CD4-positive, CD25-positive, alpha-beta regulatory T cell (primary cell): ENCODE measurements around the gene PRKD2. TPM values are rescaled to one million over a fixed set of nuclear protein-coding genes. Genes with fewer than 3 reads are reported as not detected.

Source experiments
- ATAC-seq, 2 donors: fragments of 150-1000 bp; cut with Tn5 transposase; one replicate each; pipeline ENCODE4 v1.10.0; 2021; ENCODE audit warnings: low read depth in 2 of 2, moderate number of reproducible peaks in 2 of 2, moderate library complexity in 1 of 2
- DNase-seq, 3 donors: peaks; one replicate each; pipeline versions ENCODE4 v3.0.0 to v3.0.0-alpha.2; 2012 to 2022; ENCODE audit warnings: mixed read lengths in 1 of 3
- H3K27ac ChIP-seq: one replicate; pipeline ENCODE4 v1.7.0; 2013; ENCODE audit warnings: mild to moderate bottlenecking, low read length; ENCODE audit not compliant: insufficient read depth, poor library complexity, severe bottlenecking
- H3K27me3 ChIP-seq: one replicate; pipeline ENCODE4 v1.7.0; 2013; ENCODE audit warnings: low read length; ENCODE audit not compliant: control insufficient read depth, insufficient read depth
- H3K36me3 ChIP-seq: one replicate; pipeline ENCODE4 v1.7.0; 2013; ENCODE audit warnings: mild to moderate bottlenecking, low read length, moderate library complexity; ENCODE audit not compliant: control insufficient read depth, insufficient read depth
- H3K4me1 ChIP-seq: 2 replicates; pipeline ENCODE4 v1.7.0; 2013; ENCODE audit warnings: mild to moderate bottlenecking, low read length; ENCODE audit not compliant: insufficient read depth, control insufficient read depth, poor library complexity, severe bottlenecking
- H3K4me3 ChIP-seq: one replicate; pipeline ENCODE4 v1.7.0; 2013; ENCODE audit warnings: low read depth, mild to moderate bottlenecking, low read length, moderate library complexity
- H3K9me3 ChIP-seq, 2 experiments: 1 replicate in 1 of 2; 2 replicates in 1 of 2; pipeline ENCODE4 v1.7.0; 2013; ENCODE audit warnings: low read length in 2 of 2, mild to moderate bottlenecking in 1 of 2, moderate library complexity in 1 of 2; ENCODE audit not compliant: control insufficient read depth in 2 of 2
- H3K27ac Mint-ChIP-seq, 3 donors: one replicate each; pipeline ENCODE4 v1.8.0; 2020 to 2022; ENCODE audit warnings: mild to moderate bottlenecking in 3 of 3, mixed read lengths in 3 of 3, moderate library complexity in 2 of 3
- H3K27me3 Mint-ChIP-seq: one replicate; pipeline ENCODE4 v1.8.0; 2022; ENCODE audit warnings: mild to moderate bottlenecking, mixed read lengths
- H3K36me3 Mint-ChIP-seq: one replicate; pipeline ENCODE4 v1.8.0; 2020; ENCODE audit warnings: mixed read lengths
- H3K4me1 Mint-ChIP-seq, 4 donors: one replicate each; pipeline ENCODE4 v1.8.0; 2020 to 2022; ENCODE audit warnings: mixed read lengths in 4 of 4, mild to moderate bottlenecking in 1 of 4
- H3K4me3 Mint-ChIP-seq, 4 donors: one replicate each; pipeline ENCODE4 v1.8.0; 2020 to 2022; ENCODE audit warnings: mild to moderate bottlenecking in 4 of 4, mixed read lengths in 4 of 4, moderate library complexity in 3 of 4
- H3K9me3 Mint-ChIP-seq, 7 donors: one replicate each; pipeline ENCODE4 v1.8.0; 2020 to 2022; ENCODE audit warnings: mixed read lengths in 7 of 7, mild to moderate bottlenecking in 3 of 7, moderate library complexity in 2 of 7
- polyA plus RNA-seq, 4 donors: library from polyadenylated mRNA; unstranded; fragments of 300-500 nt; fragmentation: Illumina TruSeq; gene quantifications; one replicate each; pipeline ENCODE4 v1.2.3, GENCODE V29; 2021
- total RNA-seq: library from RNA; stranded (reverse); gene quantifications from one replicate; pipeline ENCODE4 v1.2.3, GENCODE V29; 2022

The PRKD2 gene
- total and polyA plus RNA-seq, 5 donors from 2014 or later: 37.0 to 171 (median 46.7) TPM

- Histone ChIP-seq H3K27ac (peak within 1 kb of the TSS; percentile 65), H3K27me3 (no peaks in the 10 kb centered on the region), H3K4me3 (peak within 1 kb of the TSS; percentile 73), H3K9me3 (no peaks in the 10 kb centered on the region), H3K4me1 (peaks cover 46% of the 10 kb centered on the region), H3K36me3 (no peaks in the 10 kb centered on the region)
- Mint-ChIP-seq H3K27ac (peak within 1 kb of the TSS; percentile 92 to 95 (median 94)), H3K36me3 (peaks cover 9% of the 10 kb centered on the region), H3K4me1 (peaks cover 0 to 58% (median 41%) of the 10 kb centered on the region in 4 donors), H3K27me3 (peaks cover 5% of the 10 kb centered on the region), H3K4me3 (peak within 1 kb of the TSS; percentile 90 to 97 (median 95)), H3K9me3 (peaks cover 0 to 2% (median 0%) of the 10 kb centered on the region in 7 donors)
- peak; percentile 67 to 74 for ATAC-seq
- DNase-seq: peak; percentile 44 to 66 (median 57)
Measured at GRCh38 chr19:46746281-46747057, 29.6 kb upstream of the PRKD2 start, which contains the start of gene STRN4. STRN4 (minus strand) TSS chr19:46746450; CDS start chr19:46746430, 20 bp downstream.

DNA sequence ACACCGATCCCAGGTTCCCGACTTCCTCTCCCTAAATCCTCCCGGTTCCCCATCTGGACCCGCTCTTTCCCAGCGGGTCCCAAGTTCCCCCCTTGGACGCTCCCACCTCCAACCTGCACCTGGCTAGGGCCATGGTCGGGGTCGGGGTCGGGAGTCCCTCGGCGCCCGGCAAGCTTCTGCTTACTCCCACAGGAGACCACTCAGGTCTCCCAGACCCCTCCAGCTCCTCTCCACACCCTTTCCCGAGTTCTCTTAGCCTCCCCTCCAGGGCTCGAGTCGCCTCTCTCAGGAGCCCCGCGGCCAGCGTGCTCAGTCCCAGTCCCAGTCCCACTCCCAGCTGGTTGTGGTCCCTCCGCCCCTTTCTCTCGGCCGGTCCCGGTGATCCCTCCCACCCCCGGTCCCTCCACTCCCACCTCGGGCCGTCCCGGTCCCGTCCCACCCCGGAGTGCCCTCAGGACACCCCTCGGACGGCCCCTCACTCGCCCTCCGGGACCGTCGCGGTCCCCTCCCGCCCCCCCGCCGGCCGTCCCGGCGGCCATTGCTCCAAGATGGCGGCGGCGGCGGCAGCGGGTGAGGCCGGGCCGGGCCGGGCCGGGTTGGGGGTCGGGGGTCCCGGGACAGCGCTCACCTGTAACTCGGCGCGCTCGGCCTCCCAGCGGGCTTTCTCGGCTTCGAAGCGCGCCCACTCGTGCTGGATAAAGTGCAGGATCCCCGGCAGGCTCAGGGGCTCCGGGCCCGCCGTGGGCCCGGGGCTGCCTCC lies 28.8 kb upstream of the PRKD2 start, which contains the start of gene FKRP:
FKRP (plus strand) TSS at position 537 of the 760 bp plus-strand sequence. CDS start 9,394 bp downstream, outside the sequence.
- Mint-ChIP-seq H3K27me3 (peaks cover 5% of the 10 kb centered on the region), H3K4me3 (peak within 1 kb of the TSS; percentile 90 to 97 (median 95)), H3K27ac (peak within 1 kb of the TSS; percentile 92 to 95 (median 94)), H3K4me1 (peaks cover 2 to 65% (median 46%) of the 10 kb centered on the region in 4 donors), H3K9me3 (peaks cover 0 to 2% (median 0%) of the 10 kb centered on the region in 7 donors), H3K36me3 (peaks cover 7% of the 10 kb centered on the region)
- peak; percentile 47 to 54 for ATAC-seq
- peak in 2 of 3 donors; percentile 24 to 32 for DNase-seq
- peak within 1 kb of the TSS; percentile 73 for H3K4me3 ChIP-seq
- H3K36me3 ChIP-seq: peaks cover 2% of the 10 kb centered on the region
- no peaks in the 10 kb centered on the region for H3K27me3 ChIP-seq
- H3K9me3 ChIP-seq: no peaks in the 10 kb centered on the region
- H3K4me1 ChIP-seq: peaks cover 46% of the 10 kb centered on the region
- H3K27ac ChIP-seq: peak within 1 kb of the TSS; percentile 65

- H3K9me3 Mint-ChIP-seq: peaks cover 0 to 2% (median 0%) of the 10 kb centered on the region in 7 donors
- peak overlapping the region; percentile 51 for H3K27ac ChIP-seq
- peak overlapping the region; percentile 73 for H3K4me3 ChIP-seq
- no peak for DNase-seq
- H3K4me1 Mint-ChIP-seq: peaks cover 8 to 71% (median 51%) of the 10 kb centered on the region in 4 donors
- H3K36me3 ChIP-seq: peaks cover 2% of the 10 kb centered on the region
- no peak for ATAC-seq
- peaks cover 5% of the 10 kb centered on the region for H3K27me3 Mint-ChIP-seq
- H3K27ac Mint-ChIP-seq: peak overlapping the region; percentile 91 to 95 (median 92)
- H3K9me3 ChIP-seq: no peaks in the 10 kb centered on the region
- H3K4me3 Mint-ChIP-seq: peak overlapping the region; percentile 90 to 96 (median 92)
- peaks cover 5% of the 10 kb centered on the region for H3K36me3 Mint-ChIP-seq
- no peaks in the 10 kb centered on the region for H3K27me3 ChIP-seq
- peaks cover 46% of the 10 kb centered on the region for H3K4me1 ChIP-seq
Measured at GRCh38 chr19:46745030-46745429, 28.1 kb upstream of the PRKD2 start.

- Mint-ChIP-seq H3K9me3 (peaks cover 0 to 2% (median 0%) of the 10 kb centered on the region in 7 donors), H3K4me3 (peak overlapping the region; percentile 90 to 96 (median 92)), H3K27ac (peak overlapping the region; percentile 80 to 92 (median 91)), H3K4me1 (peaks cover 8 to 78% (median 56%) of the 10 kb centered on the region in 4 donors), H3K27me3 (peaks cover 5% of the 10 kb centered on the region), H3K36me3 (peaks cover 5% of the 10 kb centered on the region)
- peaks cover 2% of the 10 kb centered on the region for H3K36me3 ChIP-seq
- no peaks in the 10 kb centered on the region for H3K9me3 ChIP-seq
- no peaks in the 10 kb centered on the region for H3K27me3 ChIP-seq
- H3K27ac ChIP-seq: no peak overlapping the region
- peaks cover 46% of the 10 kb centered on the region for H3K4me1 ChIP-seq
- no peak for ATAC-seq
- peak overlapping the region; percentile 73 for H3K4me3 ChIP-seq
- no peak for DNase-seq
Measured at GRCh38 chr19:46744005-46744691, 27.2 kb upstream of the PRKD2 start.

- H3K27me3 ChIP-seq: no peaks in the 10 kb centered on the region
- H3K4me1 Mint-ChIP-seq: peaks cover 8 to 72% (median 52%) of the 10 kb centered on the region in 4 donors
- peaks cover 0 to 2% (median 0%) of the 10 kb centered on the region in 7 donors for H3K9me3 Mint-ChIP-seq
- peak overlapping the region in 3 of 4 donors; percentile 3 to 72 (median 52) for H3K4me3 Mint-ChIP-seq
- peaks cover 5% of the 10 kb centered on the region for H3K27me3 Mint-ChIP-seq
- H3K36me3 Mint-ChIP-seq: peaks cover 10% of the 10 kb centered on the region
- no peak overlapping the region for H3K27ac ChIP-seq
- no peak for DNase-seq
- H3K9me3 ChIP-seq: no peaks in the 10 kb centered on the region
- peak overlapping the region in 2 of 3 donors; percentile 12 to 33 for H3K27ac Mint-ChIP-seq
- ATAC-seq: no peak
- no peak overlapping the region for H3K4me3 ChIP-seq
- H3K36me3 ChIP-seq: peaks cover 11% of the 10 kb centered on the region
- H3K4me1 ChIP-seq: peaks cover 46% of the 10 kb centered on the region
Measured at GRCh38 chr19:46742926-46743480, 26.1 kb upstream of the PRKD2 start.

- H3K4me3 Mint-ChIP-seq: peak overlapping the region in 1 of 4 donors; percentile 58
- H3K9me3 Mint-ChIP-seq: peaks cover 0 to 2% (median 0%) of the 10 kb centered on the region in 7 donors
- no peak for ATAC-seq
- H3K36me3 Mint-ChIP-seq: peaks cover 15% of the 10 kb centered on the region
- no peaks in the 10 kb centered on the region for H3K9me3 ChIP-seq
- H3K4me3 ChIP-seq: no peak overlapping the region
- H3K27ac ChIP-seq: no peak overlapping the region
- H3K27me3 ChIP-seq: no peaks in the 10 kb centered on the region
- H3K4me1 Mint-ChIP-seq: peaks cover 8 to 59% (median 41%) of the 10 kb centered on the region in 4 donors
- peaks cover 26% of the 10 kb centered on the region for H3K36me3 ChIP-seq
- no peak for DNase-seq
- no peaks in the 10 kb centered on the region for H3K27me3 Mint-ChIP-seq
- H3K27ac Mint-ChIP-seq: peak overlapping the region in 2 of 3 donors; percentile 17 to 75
- H3K4me1 ChIP-seq: peaks cover 31% of the 10 kb centered on the region
Measured at GRCh38 chr19:46741447-46741846, 24.5 kb upstream of the PRKD2 start.
